Colonic mucosa (tissue), 4 donors: ENCODE measurements around the gene GTF2A1. TPM values are rescaled to one million over a fixed set of nuclear protein-coding genes. Genes with fewer than 3 reads are reported as not detected.

ENCODE experiments used
- DNase-seq: peaks from one replicate; pipeline ENCODE4 v3.0.0-alpha.2; 2020
- H3K27ac ChIP-seq: fragments of 200-600 bp; one replicate; pipeline ENCODE4 v1.8.0; 2021
- H3K27me3 ChIP-seq: fragments of 200-600 bp; one replicate; pipeline ENCODE4 v1.8.0; 2021
- H3K36me3 ChIP-seq: fragments of 200-600 bp; one replicate; pipeline ENCODE4 v1.8.0; 2021
- H3K4me1 ChIP-seq: fragments of 200-600 bp; one replicate; pipeline ENCODE4 v1.8.0; 2021; ENCODE audit warnings: mild to moderate bottlenecking
- H3K4me3 ChIP-seq: fragments of 200-600 bp; one replicate; pipeline ENCODE4 v1.8.0; 2021
- H3K9ac ChIP-seq, 2 donors: one replicate each; pipeline ENCODE4 v1.7.0; 2013; ENCODE audit warnings: control low read depth in 2 of 2, low read depth in 2 of 2, low read length in 2 of 2
- H3K9me3 ChIP-seq: fragments of 200-600 bp; one replicate; pipeline ENCODE4 v1.8.0; 2021
- CTCF ChIP-seq: fragments of 200-600 bp; IDR thresholded peaks from one replicate; pipeline ENCODE4 v1.8.0; 2022; ENCODE audit warnings: antibody characterized with exemption, mild to moderate bottlenecking
- intact Hi-C: fragments of 100-400 bp; cut with DNase I; formaldehyde crosslinking; loops from one replicate; pipeline ENCODE4 v1.14.1; 2022
- total RNA-seq, 2 donors: library from RNA; stranded (reverse); fragmentation: NEBNext Ultra II Directional in 1 of 2; extraction: Animal tissue kit (Norgen Biotek cat#: 25700) in 1 of 2; gene quantifications; one replicate each; pipeline ENCODE4 v1.2.1, GENCODE V29; 2021
- donor health status: healthy.
- donor health status: DM: no; HTN: no; CAD: no.
- donor health status: DM: no; HTN: no; CAD: no.

GTF2A1 gene
- total RNA-seq, 2 donors from 2014 or later: 21.6 to 26.6 TPM

- intact Hi-C loops: no loop called here
- no peak for TF ChIP-seq CTCF
- no peak overlapping the region for H3K9ac ChIP-seq
Measured at GRCh38 chr14:81162941-81163340, 57.8 kb downstream of the GTF2A1 start.

GRCh38 chr14:81161749-81162148 is 59.0 kb downstream of the GTF2A1 start:
- H3K9me3 ChIP-seq: no peaks in the 10 kb centered on the region
- DNase-seq: no peak
- H3K4me1 ChIP-seq: no peaks in the 10 kb centered on the region
- no peak overlapping the region for H3K4me3 ChIP-seq
- TF ChIP-seq CTCF: no peak
- H3K36me3 ChIP-seq: no peaks in the 10 kb centered on the region
- no peak overlapping the region for H3K27ac ChIP-seq
- intact Hi-C loops: no loop called here
- H3K9ac ChIP-seq: no peak overlapping the region
- H3K27me3 ChIP-seq: no peaks in the 10 kb centered on the region

More at GRCh38 chr14:81162941-81163340, 57.8 kb downstream of the GTF2A1 start:
- no peaks in the 10 kb centered on the region for H3K9me3 ChIP-seq
- H3K4me3 ChIP-seq: no peak overlapping the region
- no peak overlapping the region for H3K27ac ChIP-seq
- no peaks in the 10 kb centered on the region for H3K4me1 ChIP-seq
- no peaks in the 10 kb centered on the region for H3K27me3 ChIP-seq
- H3K36me3 ChIP-seq: no peaks in the 10 kb centered on the region
- DNase-seq: no peak

GRCh38 chr14:81161088-81161487 is 59.7 kb downstream of the GTF2A1 start:
- Histone ChIP-seq H3K4me3 (no peak overlapping the region), H3K27me3 (no peaks in the 10 kb centered on the region), H3K9ac (no peak overlapping the region), H3K36me3 (no peaks in the 10 kb centered on the region), H3K27ac (no peak overlapping the region), H3K4me1 (no peaks in the 10 kb centered on the region), H3K9me3 (no peaks in the 10 kb centered on the region)
- DNase-seq: no peak
- intact Hi-C loops: no loop called here
- TF ChIP-seq CTCF: no peak

- no peak overlapping the region for H3K9ac ChIP-seq
- DNase-seq: no peak
- no peaks in the 10 kb centered on the region for H3K27me3 ChIP-seq
- no peak overlapping the region for H3K27ac ChIP-seq
- intact Hi-C loops: no loop called here
- no peaks in the 10 kb centered on the region for H3K9me3 ChIP-seq
- H3K36me3 ChIP-seq: no peaks in the 10 kb centered on the region
- H3K4me3 ChIP-seq: no peak overlapping the region
- no peak for TF ChIP-seq CTCF
- no peaks in the 10 kb centered on the region for H3K4me1 ChIP-seq
Measured at GRCh38 chr14:81157431-81157830, 63.3 kb downstream of the GTF2A1 start.

GRCh38 chr14:81153187-81153586 is 67.6 kb downstream of the GTF2A1 start:
- intact Hi-C loops: no loop called here
- Histone ChIP-seq H3K9ac (no peak overlapping the region), H3K27me3 (no peaks in the 10 kb centered on the region), H3K27ac (no peak overlapping the region), H3K4me3 (no peak overlapping the region), H3K9me3 (no peaks in the 10 kb centered on the region), H3K4me1 (no peaks in the 10 kb centered on the region), H3K36me3 (no peaks in the 10 kb centered on the region)
- no peak for DNase-seq
- no peak for TF ChIP-seq CTCF

- no peaks in the 10 kb centered on the region for H3K4me1 ChIP-seq
- no peaks in the 10 kb centered on the region for H3K36me3 ChIP-seq
- no peaks in the 10 kb centered on the region for H3K9me3 ChIP-seq
- H3K9ac ChIP-seq: no peak overlapping the region
- no peak overlapping the region for H3K4me3 ChIP-seq
- TF ChIP-seq CTCF: no peak
- intact Hi-C loops: no loop called here
- no peak overlapping the region for H3K27ac ChIP-seq
- no peak for DNase-seq
- no peaks in the 10 kb centered on the region for H3K27me3 ChIP-seq
Measured at GRCh38 chr14:81148635-81149034, 72.1 kb downstream of the GTF2A1 start.
